ENCODE results near the gene DNMT1.

DNA sequence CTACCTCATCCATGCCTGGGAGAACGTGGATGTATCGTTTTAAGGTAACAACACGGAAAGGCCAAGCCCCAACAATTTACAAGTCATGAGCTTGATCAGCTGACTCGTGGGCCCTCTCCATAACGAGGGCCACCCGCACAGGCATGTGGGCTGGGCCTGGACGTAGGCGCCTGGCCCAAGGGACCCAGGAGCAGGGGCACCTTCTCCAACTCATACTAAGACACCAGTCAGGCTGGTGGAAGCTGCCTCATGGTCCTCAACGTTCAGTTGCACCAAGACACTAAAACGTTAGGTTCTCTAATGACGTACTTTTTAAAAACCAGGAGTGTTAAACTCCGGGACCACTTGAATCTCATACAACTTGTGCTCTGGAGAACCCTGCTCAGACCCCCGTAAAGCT is 53.3 kb downstream of the DNMT1 start:
- TF ChIP-seq RARB (CRISPR knock-in tag; IDR thresholded peaks at IDR 0.05) (no peak), ZNF70 (CRISPR knock-in tag; IDR thresholded peaks at IDR 0.05) (no peak), ZFP30 (CRISPR knock-in tag; IDR thresholded peaks at IDR 0.05) (no peak), BACH2 (CRISPR knock-in tag; IDR thresholded peaks at IDR 0.05; ENCODE audit: borderline replicate concordance) (no peak), TOX (CRISPR knock-in tag; IDR thresholded peaks at IDR 0.05; ENCODE audit: borderline replicate concordance) (no peak), ESRRG (CRISPR knock-in tag; IDR thresholded peaks at IDR 0.05) (no peak), ZNF8 (CRISPR knock-in tag; IDR thresholded peaks at IDR 0.05) (no peak)
- TF ChIP-seq, protein P1, sequence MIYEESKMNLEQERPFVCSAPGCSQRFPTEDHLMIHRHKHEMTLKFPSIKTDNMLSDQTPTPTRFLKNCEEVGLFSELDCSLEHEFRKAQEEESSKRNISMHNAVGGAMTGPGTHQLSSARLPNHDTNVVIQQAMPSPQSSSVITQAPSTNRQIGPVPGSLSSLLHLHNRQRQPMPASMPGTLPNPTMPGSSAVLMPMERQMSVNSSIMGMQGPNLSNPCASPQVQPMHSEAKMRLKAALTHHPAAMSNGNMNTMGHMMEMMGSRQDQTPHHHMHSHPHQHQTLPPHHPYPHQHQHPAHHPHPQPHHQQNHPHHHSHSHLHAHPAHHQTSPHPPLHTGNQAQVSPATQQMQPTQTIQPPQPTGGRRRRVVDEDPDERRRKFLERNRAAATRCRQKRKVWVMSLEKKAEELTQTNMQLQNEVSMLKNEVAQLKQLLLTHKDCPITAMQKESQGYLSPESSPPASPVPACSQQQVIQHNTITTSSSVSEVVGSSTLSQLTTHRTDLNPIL (CRISPR knock-in tag; IDR thresholded peaks at IDR 0.05; ENCODE audit: low read depth), result no peak

All from SK-N-SH treated with all-trans-retinoic acid at 6 μM for 48 hours (cell line).